HG03521 (cell line): ENCODE results near the gene TERF2IP.

ENCODE experiments used
- ATAC-seq: cut with Tn5 transposase; IDR thresholded peaks from one replicate; pipeline ENCODE4 v1.9.1; 2021; ENCODE audit warnings: mild to moderate bottlenecking, moderate library complexity; ENCODE audit not compliant: unreplicated experiment

The TERF2IP gene, protein sequence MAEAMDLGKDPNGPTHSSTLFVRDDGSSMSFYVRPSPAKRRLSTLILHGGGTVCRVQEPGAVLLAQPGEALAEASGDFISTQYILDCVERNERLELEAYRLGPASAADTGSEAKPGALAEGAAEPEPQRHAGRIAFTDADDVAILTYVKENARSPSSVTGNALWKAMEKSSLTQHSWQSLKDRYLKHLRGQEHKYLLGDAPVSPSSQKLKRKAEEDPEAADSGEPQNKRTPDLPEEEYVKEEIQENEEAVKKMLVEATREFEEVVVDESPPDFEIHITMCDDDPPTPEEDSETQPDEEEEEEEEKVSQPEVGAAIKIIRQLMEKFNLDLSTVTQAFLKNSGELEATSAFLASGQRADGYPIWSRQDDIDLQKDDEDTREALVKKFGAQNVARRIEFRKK

GRCh38 chr16:75647492-75648264, at the start of gene TERF2IP, which contains the start of gene KARS1:
Gene TERF2IP (plus strand): TSS chr16:75647773. CDS start chr16:75647883, 110 bp downstream.
Gene KARS1 (minus strand): TSS chr16:75647665. CDS start chr16:75647639, 26 bp downstream.
- peak; percentile 80 for ATAC-seq

- ATAC-seq, result no peak
These were observed 47.9 kb upstream of the TERF2IP start for GRCh38 chr16:75599452-75600277.

- ATAC-seq, result no peak
These were observed 44.3 kb upstream of the TERF2IP start for GRCh38 chr16:75603241-75603640.

- ATAC-seq, result no peak
These were observed 41.1 kb upstream of the TERF2IP start for GRCh38 chr16:75606507-75606906.

GRCh38 chr16:75614066-75614897, 33.3 kb upstream of the TERF2IP start:
- no peak for ATAC-seq

GRCh38 chr16:75615619-75616018, 32.0 kb upstream of the TERF2IP start:
- no peak for ATAC-seq

GRCh38 chr16:75616521-75617010, 31.0 kb upstream of the TERF2IP start:
- no peak for ATAC-seq

DNA sequence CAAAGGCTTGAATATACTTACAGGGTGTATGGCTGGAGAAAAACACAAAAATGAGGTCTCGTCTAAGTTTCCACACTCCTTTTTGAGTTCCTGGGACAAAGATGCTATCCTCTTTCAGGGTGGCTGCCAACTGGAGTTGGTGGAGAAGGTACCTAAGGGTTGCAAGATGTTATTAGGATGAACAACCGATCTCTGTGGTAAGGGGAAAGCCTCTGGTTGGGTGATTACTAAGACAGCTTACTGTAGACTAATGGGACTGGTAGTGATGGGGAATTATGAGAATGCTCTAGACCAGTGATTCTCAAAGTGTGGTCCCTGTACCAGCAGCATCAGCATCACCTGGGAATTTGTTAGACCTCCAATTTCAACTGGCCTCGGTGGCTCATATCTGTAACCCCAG, 30.5 kb upstream of the TERF2IP start:
- ATAC-seq, result no peak

DNA sequence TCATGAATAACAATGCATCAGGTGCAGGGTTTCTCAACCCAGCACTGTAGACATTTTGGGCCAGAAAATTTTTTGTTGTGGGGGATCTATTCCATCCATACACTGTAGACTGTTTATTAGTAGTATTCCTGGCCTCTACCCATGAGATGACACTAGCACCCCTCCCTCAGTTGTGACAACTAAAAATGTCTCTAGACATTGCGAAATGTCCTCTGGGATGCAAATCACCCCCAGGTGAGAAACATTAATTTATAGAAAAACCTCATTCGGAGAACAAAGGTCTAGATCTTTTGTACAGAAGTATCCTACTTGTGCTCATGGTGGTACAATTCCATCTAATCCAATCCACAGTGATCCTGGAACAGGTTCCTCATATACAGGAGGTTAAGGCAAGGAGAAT, 28.8 kb upstream of the TERF2IP start:
- ATAC-seq, result no peak

- no peak for ATAC-seq
These were observed 27.0 kb upstream of the TERF2IP start for GRCh38 chr16:75620326-75621169.

- ATAC-seq, result no peak
These were observed 26.4 kb upstream of the TERF2IP start for GRCh38 chr16:75621170-75621477.

- peak; percentile 90 for ATAC-seq
These were observed 24.6 kb upstream of the TERF2IP start, which contains the start of gene ADAT1 for GRCh38 chr16:75622761-75623605. Gene ADAT1 (minus strand): TSS chr16:75623281. CDS start chr16:75620799, 2,482 bp downstream.

DNA sequence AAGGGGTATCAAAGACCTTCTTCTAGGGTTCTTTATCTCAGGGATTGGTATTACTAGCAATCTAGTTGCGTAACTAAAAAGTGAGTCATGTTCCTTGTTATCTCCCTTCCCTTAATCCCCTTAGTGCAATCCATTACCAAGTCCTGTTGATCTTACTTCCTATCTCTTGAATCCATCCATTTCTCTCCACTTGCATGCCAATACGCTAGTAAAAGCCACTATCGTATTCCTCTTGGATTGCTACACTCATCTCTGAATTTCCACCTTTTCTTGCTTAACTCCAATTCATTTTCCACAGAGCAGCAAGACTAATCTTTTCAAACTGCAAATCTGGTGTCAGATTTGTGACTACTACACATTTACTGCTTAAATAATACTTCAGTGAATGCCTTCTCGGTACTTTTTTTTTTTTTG, 22.6 kb upstream of the TERF2IP start:
- ATAC-seq, result no peak

- ATAC-seq, result no peak
These were observed 20.8 kb upstream of the TERF2IP start for GRCh38 chr16:75626806-75627205.

GRCh38 chr16:75627851-75628250, 19.7 kb upstream of the TERF2IP start:
- no peak for ATAC-seq

DNA sequence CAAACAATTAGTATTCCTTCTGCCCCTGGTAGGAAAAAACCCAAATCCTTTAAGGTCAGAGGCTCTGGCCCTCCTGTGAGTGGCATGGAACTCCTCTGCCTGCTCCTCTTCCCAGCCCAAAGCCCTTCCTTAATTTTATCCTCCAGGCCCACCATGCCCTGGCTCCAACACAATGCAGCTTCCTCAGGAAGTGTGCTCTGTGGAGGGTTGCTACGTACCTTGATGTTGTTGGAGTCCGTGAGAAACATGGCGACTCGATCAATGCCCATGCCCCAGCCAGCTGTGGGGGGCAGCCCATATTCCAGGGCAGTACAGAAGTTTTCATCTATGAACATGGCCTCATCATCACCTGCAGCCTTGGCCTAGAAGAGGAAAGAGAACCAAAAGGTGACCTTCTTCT, 19.2 kb upstream of the TERF2IP start:
- no peak for ATAC-seq

GRCh38 chr16:75629132-75629531, 18.4 kb upstream of the TERF2IP start:
- no peak for ATAC-seq

GRCh38 chr16:75630052-75630451, 17.5 kb upstream of the TERF2IP start:
- ATAC-seq, result no peak
